SK-N-SH (cell line): ENCODE measurements around the gene A1CF. TPM values are rescaled to one million over a fixed set of nuclear protein-coding genes. Genes with fewer than 3 reads are reported as not detected.

Experiments used
- CTCF ChIA-PET: fragments of 300-600, 350-600 bp; formaldehyde crosslinking; extraction: SDS; loops from one replicate; lab custom pipeline; 2021; lab: Yijun Ruan, JAX
- POLR2A ChIA-PET: fragments of 350-600 bp; sonication (Branson Sonifier 250); formaldehyde crosslinking; extraction: SDS; loops from one replicate; lab custom pipeline; 2020; ENCODE audit warnings: antibody characterized with exemption, inconsistent platforms; lab: Yijun Ruan, JAX
- DNase-seq: peaks from one replicate; pipeline ENCODE4 v3.0.0; 2012
- H2AFZ ChIP-seq: fragments of 200-600 bp; sonication (generic); 2 replicates; pipeline ENCODE4 v1.8.1; 2016; ENCODE audit warnings: antibody characterized with exemption, mild to moderate bottlenecking, low read depth
- H3F3A ChIP-seq: fragments of 200-600 bp; sonication (generic); replicated peaks from 2 replicates; pipeline ENCODE3; 2016; ENCODE audit warnings: antibody characterized with exemption, mild to moderate bottlenecking; ENCODE audit not compliant: insufficient read depth
- H3K27ac ChIP-seq, 2 experiments: fragments of 200-500 bp in 1 of 2; fragments of 200-600 bp in 1 of 2; sonication (Bioruptor generic) in 1 of 2; sonication (generic), shearing (Covaris generic) in 1 of 2; 2 replicates each; pipeline versions ENCODE4 v1.5.1 to v1.6.1; 2014 to 2016; ENCODE audit warnings: low read depth in 2 of 2, inconsistent platforms in 1 of 2, low read length in 1 of 2, mild to moderate bottlenecking in 1 of 2, mixed read lengths in 1 of 2
- H3K27me3 ChIP-seq: fragments of 200-600 bp; sonication (generic), shearing (Covaris generic); 2 replicates; pipeline ENCODE4 v1.6.1; 2016; ENCODE audit warnings: mixed run types; ENCODE audit not compliant: insufficient read depth
- H3K36me3 ChIP-seq, 2 experiments: fragments of 200-500 bp in 1 of 2; fragments of 200-600 bp in 1 of 2; sonication (Bioruptor generic) in 1 of 2; sonication (generic) in 1 of 2; replicated peaks in 1 of 2; 2 replicates each; pipeline versions ENCODE3 to v1.5.1; 2014 to 2016; ENCODE audit warnings: low read length in 1 of 2, mild to moderate bottlenecking in 1 of 2; ENCODE audit not compliant: insufficient read depth in 2 of 2, control insufficient read depth in 1 of 2
- H3K4me1 ChIP-seq, 2 experiments: fragments of 200-500 bp in 1 of 2; fragments of 200-600 bp in 1 of 2; sonication (Bioruptor generic) in 1 of 2; sonication (generic), shearing (Covaris generic) in 1 of 2; 2 replicates each; pipeline versions ENCODE4 v1.5.1 to v1.6.1; 2014 to 2016; ENCODE audit warnings: low read depth in 1 of 2, low read length in 1 of 2, mixed run types in 1 of 2; ENCODE audit not compliant: insufficient read depth in 2 of 2, control insufficient read depth in 1 of 2
- H3K4me2 ChIP-seq: fragments of 200-600 bp; sonication (generic), shearing (Covaris generic); 2 replicates; pipeline ENCODE4 v1.6.1; 2017; ENCODE audit warnings: mixed run types
- H3K4me3 ChIP-seq, 2 experiments: fragments of 200-500 bp in 1 of 2; fragments of 200-600 bp in 1 of 2; sonication (Bioruptor generic) in 1 of 2; sonication (generic), shearing (Covaris generic) in 1 of 2; 2 replicates each; pipeline versions ENCODE4 v1.5.1 to v1.8.1; 2014 to 2016; ENCODE audit warnings: low read depth in 2 of 2, inconsistent platforms in 1 of 2, low read length in 1 of 2, mild to moderate bottlenecking in 1 of 2, mixed read lengths in 1 of 2, moderate library complexity in 1 of 2
- H3K79me2 ChIP-seq: fragments of 200-600 bp; sonication (generic); 2 replicates; pipeline ENCODE4 v1.8.1; 2017; ENCODE audit warnings: mild to moderate bottlenecking; ENCODE audit not compliant: insufficient read depth
- H3K9ac ChIP-seq: fragments of 200-600 bp; sonication (generic); 2 replicates; pipeline ENCODE4 v1.6.1; 2017; ENCODE audit warnings: mixed run types
- H3K9me2 ChIP-seq: fragments of 200-600 bp; sonication (generic); 2 replicates; pipeline ENCODE4 v1.6.1; 2017; ENCODE audit warnings: mixed run types
- H3K9me3 ChIP-seq: fragments of 200-600 bp; sonication (generic); 2 replicates; pipeline ENCODE4 v1.6.1; 2017; ENCODE audit warnings: mixed run types, mild to moderate bottlenecking, moderate library complexity
- H4K20me1 ChIP-seq: fragments of 200-600 bp; sonication (generic); 2 replicates; pipeline ENCODE4 v1.6.1; 2017; ENCODE audit warnings: mild to moderate bottlenecking, mixed run types; ENCODE audit not compliant: insufficient read depth
- FOXJ3 ChIP-seq: sonication (generic); formaldehyde crosslinking; IDR thresholded peaks from 2 replicates; pipeline ENCODE4 v1.5.1; 2020; ENCODE audit warnings: mild to moderate bottlenecking, missing genetic modification reagents
- FOXM1 ChIP-seq: IDR thresholded peaks from 2 replicates; pipeline ENCODE4 v1.4.0; 2012; ENCODE audit warnings: low read depth, mild to moderate bottlenecking
- GATA2 ChIP-seq: sonication (generic); formaldehyde crosslinking; IDR thresholded peaks from 2 replicates; pipeline ENCODE4 v1.5.0; 2020; ENCODE audit warnings: mild to moderate bottlenecking, missing genetic modification reagents
- MEF2A ChIP-seq: IDR thresholded peaks from 2 replicates; pipeline ENCODE4 v1.4.0; 2012; ENCODE audit warnings: low read depth, borderline replicate concordance
- MXI1 ChIP-seq: IDR thresholded peaks from 2 replicates; pipeline ENCODE4 v1.6.1; 2012; ENCODE audit warnings: mild to moderate bottlenecking, low read depth, low read length, improper control_type of control experiment
- NFIC ChIP-seq: IDR thresholded peaks from 2 replicates; pipeline ENCODE4 v1.4.0; 2012; ENCODE audit warnings: borderline replicate concordance
- NRF1 ChIP-seq: IDR thresholded peaks from 2 replicates; pipeline ENCODE4 v1.6.1; 2012; ENCODE audit warnings: low read depth, mild to moderate bottlenecking, low read length
- SMC3 ChIP-seq: IDR thresholded peaks from 2 replicates; pipeline ENCODE4 v1.6.1; 2012; ENCODE audit warnings: low read depth, low read length, improper control_type of control experiment
- TAF1 ChIP-seq: IDR thresholded peaks from 2 replicates; pipeline ENCODE4 v1.6.1; 2012; ENCODE audit warnings: low read depth, mild to moderate bottlenecking, low read length, moderate library complexity, borderline replicate concordance
- TCF12 ChIP-seq: IDR thresholded peaks from 2 replicates; pipeline ENCODE4 v1.4.0; 2012
- YY1 ChIP-seq: IDR thresholded peaks from 2 replicates; pipeline ENCODE4 v1.4.0; 2012; ENCODE audit warnings: low read depth, mild to moderate bottlenecking
- WGBS: methylation state at CpG from one replicate; pipeline ENCODE4 v1.1.6; 2017; ENCODE audit warnings: low lambda C conversion rate; 5-methylcytosine and 5-hydroxymethylcytosine counted together
- polyA plus RNA-seq, 3 experiments: library from polyadenylated mRNA; depleted of rRNA; stranded (reverse); fragments of >200 nt; gene quantifications; 2 replicates each; pipeline ENCODE4 v1.2.3, GENCODE V29; 2012
- TF ChIP-seq, protein P1 (sequence below): IDR thresholded peaks from 2 replicates; pipeline ENCODE4 v1.4.0; 2012; ENCODE audit warnings: low read depth, borderline replicate concordance
- TF ChIP-seq, protein P2 (sequence below): fragments of 200-600 bp; sonication (generic); IDR thresholded peaks from 2 replicates; pipeline ENCODE4 v1.6.1; 2017; ENCODE audit warnings: antibody characterized with exemption, mild to moderate bottlenecking, moderate library complexity
- TF ChIP-seq, protein P3 (sequence below): fragments of 150-350 bp; IDR thresholded peaks from 2 replicates; pipeline ENCODE4 v1.6.1; 2017; ENCODE audit warnings: antibody characterized with exemption, low read length, low read depth, borderline replicate concordance
- TF ChIP-seq, protein P4 (sequence below): fragments of 150-350 bp; IDR thresholded peaks from 2 replicates; pipeline ENCODE4 v1.6.1; 2016; ENCODE audit warnings: mild to moderate bottlenecking, low read depth, low read length

Gene A1CF, protein sequence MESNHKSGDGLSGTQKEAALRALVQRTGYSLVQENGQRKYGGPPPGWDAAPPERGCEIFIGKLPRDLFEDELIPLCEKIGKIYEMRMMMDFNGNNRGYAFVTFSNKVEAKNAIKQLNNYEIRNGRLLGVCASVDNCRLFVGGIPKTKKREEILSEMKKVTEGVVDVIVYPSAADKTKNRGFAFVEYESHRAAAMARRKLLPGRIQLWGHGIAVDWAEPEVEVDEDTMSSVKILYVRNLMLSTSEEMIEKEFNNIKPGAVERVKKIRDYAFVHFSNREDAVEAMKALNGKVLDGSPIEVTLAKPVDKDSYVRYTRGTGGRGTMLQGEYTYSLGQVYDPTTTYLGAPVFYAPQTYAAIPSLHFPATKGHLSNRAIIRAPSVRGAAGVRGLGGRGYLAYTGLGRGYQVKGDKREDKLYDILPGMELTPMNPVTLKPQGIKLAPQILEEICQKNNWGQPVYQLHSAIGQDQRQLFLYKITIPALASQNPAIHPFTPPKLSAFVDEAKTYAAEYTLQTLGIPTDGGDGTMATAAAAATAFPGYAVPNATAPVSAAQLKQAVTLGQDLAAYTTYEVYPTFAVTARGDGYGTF
- not detected in 2 replicates for polyA plus RNA-seq (2012; rRNA removed)
- not detected in 2 replicates for polyA plus RNA-seq (2012; cell fraction: cytosol; rRNA removed)
- polyA plus RNA-seq (2012; cell fraction: nucleus; rRNA removed) = not detected in 2 replicates

DNA sequence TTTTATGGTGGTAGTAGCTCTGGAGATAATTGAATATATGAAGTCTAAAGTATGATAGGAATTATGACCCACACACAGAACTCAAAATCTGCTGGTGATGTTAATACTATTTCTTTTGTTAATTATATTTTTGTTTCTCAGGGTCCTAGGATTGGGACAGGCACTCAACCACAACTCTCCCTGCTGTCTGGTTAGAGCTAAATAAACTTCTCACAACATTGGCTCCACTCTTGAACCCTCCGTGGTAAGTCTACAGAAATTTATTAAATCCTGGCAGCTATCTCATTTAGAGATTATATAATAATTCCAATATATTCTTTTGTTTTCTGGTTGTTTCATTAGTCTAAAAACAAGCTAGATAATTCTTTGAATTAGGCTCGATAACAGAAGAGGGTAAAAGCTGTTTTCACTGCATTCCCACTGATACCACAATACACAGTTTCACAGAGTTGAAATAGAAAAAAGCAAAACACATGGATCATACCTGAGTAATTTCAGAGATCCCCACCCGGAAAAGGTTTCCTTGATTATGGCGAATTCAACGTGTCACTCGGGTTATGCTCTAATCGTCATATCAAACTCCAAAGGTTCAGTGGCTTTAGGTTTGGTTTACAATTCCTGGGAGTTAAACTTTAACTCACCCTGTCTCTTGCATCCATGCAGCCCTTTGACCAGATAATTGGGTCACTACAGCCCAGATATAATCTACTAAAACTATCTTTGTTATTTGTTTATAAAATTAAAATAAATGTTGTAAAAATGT, at the start of gene A1CF:
TSS of gene A1CF (minus strand) at position 531 of the 763 bp plus-strand sequence. CDS start 25,687 bp downstream, outside the sequence.
- Histone ChIP-seq H4K20me1 (no peaks in the 10 kb centered on the region), H3F3A (no peaks in the 10 kb centered on the region), H3K9me2 (no peaks in the 10 kb centered on the region), H3K4me1 (peaks cover 0 to 2% of the 10 kb centered on the region in 2 experiments; a peak in 1 of 4 replicates), H3K9me3 (no peaks in the 10 kb centered on the region), H3K36me3 (no peaks in the 10 kb centered on the region), H3K4me3 (no peak within 1 kb of the TSS), H3K4me2 (no peak within 1 kb of the TSS), H3K27ac (no peak within 1 kb of the TSS), H3K79me2 (no peaks in the 10 kb centered on the region), H3K9ac (no peak within 1 kb of the TSS), H3K27me3 (0 out of 2 replicates have a peak, but pooled peaks cover 7% of the 10 kb centered on the region), H2AFZ (no peak within 1 kb of the TSS)
- ChIA-PET POLR2A (no interaction called here), CTCF (interaction anchor here (1.2 kb wide), 2 partner anchors 16 to 32 kb away, joined by 3 read pairs; no protein-coding TSS in a partner anchor)
- 30% methylated on average over 7 of the region's 7 CpGs for WGBS
- no peak for TF ChIP-seq NRF1
- TF ChIP-seq GATA2 = no peak
- TF ChIP-seq, protein P1, sequence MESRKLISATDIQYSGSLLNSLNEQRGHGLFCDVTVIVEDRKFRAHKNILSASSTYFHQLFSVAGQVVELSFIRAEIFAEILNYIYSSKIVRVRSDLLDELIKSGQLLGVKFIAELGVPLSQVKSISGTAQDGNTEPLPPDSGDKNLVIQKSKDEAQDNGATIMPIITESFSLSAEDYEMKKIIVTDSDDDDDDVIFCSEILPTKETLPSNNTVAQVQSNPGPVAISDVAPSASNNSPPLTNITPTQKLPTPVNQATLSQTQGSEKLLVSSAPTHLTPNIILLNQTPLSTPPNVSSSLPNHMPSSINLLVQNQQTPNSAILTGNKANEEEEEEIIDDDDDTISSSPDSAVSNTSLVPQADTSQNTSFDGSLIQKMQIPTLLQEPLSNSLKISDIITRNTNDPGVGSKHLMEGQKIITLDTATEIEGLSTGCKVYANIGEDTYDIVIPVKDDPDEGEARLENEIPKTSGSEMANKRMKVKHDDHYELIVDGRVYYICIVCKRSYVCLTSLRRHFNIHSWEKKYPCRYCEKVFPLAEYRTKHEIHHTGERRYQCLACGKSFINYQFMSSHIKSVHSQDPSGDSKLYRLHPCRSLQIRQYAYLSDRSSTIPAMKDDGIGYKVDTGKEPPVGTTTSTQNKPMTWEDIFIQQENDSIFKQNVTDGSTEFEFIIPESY = no peak
- TF ChIP-seq, protein P2, sequence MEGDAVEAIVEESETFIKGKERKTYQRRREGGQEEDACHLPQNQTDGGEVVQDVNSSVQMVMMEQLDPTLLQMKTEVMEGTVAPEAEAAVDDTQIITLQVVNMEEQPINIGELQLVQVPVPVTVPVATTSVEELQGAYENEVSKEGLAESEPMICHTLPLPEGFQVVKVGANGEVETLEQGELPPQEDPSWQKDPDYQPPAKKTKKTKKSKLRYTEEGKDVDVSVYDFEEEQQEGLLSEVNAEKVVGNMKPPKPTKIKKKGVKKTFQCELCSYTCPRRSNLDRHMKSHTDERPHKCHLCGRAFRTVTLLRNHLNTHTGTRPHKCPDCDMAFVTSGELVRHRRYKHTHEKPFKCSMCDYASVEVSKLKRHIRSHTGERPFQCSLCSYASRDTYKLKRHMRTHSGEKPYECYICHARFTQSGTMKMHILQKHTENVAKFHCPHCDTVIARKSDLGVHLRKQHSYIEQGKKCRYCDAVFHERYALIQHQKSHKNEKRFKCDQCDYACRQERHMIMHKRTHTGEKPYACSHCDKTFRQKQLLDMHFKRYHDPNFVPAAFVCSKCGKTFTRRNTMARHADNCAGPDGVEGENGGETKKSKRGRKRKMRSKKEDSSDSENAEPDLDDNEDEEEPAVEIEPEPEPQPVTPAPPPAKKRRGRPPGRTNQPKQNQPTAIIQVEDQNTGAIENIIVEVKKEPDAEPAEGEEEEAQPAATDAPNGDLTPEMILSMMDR = no peak
- no peak for TF ChIP-seq FOXJ3 (CRISPR knock-in tag)
- no peak for TF ChIP-seq YY1
- no peak for TF ChIP-seq SMC3
- no peak for TF ChIP-seq FOXM1
- no peak for TF ChIP-seq MEF2A
- no peak for TF ChIP-seq NFIC
- TF ChIP-seq TCF12 = no peak
- TF ChIP-seq, protein P3, sequence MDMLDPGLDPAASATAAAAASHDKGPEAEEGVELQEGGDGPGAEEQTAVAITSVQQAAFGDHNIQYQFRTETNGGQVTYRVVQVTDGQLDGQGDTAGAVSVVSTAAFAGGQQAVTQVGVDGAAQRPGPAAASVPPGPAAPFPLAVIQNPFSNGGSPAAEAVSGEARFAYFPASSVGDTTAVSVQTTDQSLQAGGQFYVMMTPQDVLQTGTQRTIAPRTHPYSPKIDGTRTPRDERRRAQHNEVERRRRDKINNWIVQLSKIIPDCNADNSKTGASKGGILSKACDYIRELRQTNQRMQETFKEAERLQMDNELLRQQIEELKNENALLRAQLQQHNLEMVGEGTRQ = no peak
- TF ChIP-seq, protein P4, sequence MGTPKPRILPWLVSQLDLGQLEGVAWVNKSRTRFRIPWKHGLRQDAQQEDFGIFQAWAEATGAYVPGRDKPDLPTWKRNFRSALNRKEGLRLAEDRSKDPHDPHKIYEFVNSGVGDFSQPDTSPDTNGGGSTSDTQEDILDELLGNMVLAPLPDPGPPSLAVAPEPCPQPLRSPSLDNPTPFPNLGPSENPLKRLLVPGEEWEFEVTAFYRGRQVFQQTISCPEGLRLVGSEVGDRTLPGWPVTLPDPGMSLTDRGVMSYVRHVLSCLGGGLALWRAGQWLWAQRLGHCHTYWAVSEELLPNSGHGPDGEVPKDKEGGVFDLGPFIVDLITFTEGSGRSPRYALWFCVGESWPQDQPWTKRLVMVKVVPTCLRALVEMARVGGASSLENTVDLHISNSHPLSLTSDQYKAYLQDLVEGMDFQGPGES = no peak
- TF ChIP-seq TAF1 = no peak
- no peak for TF ChIP-seq MXI1
- no peak for DNase-seq
